CD4-positive, alpha-beta T cell treated with Interferon gamma for 1 hour (primary cell): ENCODE measurements around the gene PTGER2.

ENCODE experiments used
- DNase-seq: peaks from one replicate; pipeline ENCODE4 v3.0.0-alpha.2; 2020

Gene PTGER2, protein sequence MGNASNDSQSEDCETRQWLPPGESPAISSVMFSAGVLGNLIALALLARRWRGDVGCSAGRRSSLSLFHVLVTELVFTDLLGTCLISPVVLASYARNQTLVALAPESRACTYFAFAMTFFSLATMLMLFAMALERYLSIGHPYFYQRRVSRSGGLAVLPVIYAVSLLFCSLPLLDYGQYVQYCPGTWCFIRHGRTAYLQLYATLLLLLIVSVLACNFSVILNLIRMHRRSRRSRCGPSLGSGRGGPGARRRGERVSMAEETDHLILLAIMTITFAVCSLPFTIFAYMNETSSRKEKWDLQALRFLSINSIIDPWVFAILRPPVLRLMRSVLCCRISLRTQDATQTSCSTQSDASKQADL

DNA sequence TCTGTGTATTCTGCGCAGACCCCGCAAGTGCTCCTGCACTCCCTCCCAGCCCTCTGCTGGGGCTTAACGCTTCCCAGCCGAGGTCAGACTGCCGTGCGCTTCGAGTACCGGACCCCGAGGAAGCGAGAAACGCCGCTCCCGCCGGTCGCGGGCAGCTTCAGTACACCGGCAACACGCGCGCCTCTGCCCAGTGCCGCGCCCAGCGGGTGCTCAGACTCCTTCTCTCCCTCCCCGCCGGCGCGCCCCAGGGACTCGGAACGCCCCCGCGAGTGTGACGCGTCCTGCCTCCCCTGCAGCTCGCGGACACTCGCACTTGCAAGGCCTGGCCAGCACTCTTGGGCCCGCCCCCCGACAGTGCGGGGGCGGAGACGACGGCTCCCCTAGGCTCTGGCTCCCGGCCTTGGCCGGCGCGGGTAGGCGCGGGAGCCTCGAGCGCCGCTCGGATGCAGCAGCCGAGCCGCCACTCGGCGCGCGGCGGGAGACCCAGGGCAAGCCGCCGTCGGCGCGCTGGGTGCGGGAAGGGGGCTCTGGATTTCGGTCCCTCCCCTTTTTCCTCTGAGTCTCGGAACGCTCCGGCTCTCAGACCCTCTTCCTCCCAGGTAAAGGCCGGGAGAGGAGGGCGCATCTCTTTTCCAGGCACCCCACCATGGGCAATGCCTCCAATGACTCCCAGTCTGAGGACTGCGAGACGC lies at the start of gene PTGER2:
Gene PTGER2 (plus strand): TSS at position 410 of the 692 bp plus-strand sequence. CDS start 237 bp downstream, at position 647.
- peak; percentile 88 for DNase-seq

- no peak for DNase-seq
These were observed 48.9 kb upstream of the PTGER2 start for GRCh38 chr14:52265253-52265652.

- DNase-seq: no peak
These were observed 47.9 kb upstream of the PTGER2 start for GRCh38 chr14:52266179-52266578.

GRCh38 chr14:52266782-52267181 lies 47.3 kb upstream of the PTGER2 start:
- no peak for DNase-seq

DNA sequence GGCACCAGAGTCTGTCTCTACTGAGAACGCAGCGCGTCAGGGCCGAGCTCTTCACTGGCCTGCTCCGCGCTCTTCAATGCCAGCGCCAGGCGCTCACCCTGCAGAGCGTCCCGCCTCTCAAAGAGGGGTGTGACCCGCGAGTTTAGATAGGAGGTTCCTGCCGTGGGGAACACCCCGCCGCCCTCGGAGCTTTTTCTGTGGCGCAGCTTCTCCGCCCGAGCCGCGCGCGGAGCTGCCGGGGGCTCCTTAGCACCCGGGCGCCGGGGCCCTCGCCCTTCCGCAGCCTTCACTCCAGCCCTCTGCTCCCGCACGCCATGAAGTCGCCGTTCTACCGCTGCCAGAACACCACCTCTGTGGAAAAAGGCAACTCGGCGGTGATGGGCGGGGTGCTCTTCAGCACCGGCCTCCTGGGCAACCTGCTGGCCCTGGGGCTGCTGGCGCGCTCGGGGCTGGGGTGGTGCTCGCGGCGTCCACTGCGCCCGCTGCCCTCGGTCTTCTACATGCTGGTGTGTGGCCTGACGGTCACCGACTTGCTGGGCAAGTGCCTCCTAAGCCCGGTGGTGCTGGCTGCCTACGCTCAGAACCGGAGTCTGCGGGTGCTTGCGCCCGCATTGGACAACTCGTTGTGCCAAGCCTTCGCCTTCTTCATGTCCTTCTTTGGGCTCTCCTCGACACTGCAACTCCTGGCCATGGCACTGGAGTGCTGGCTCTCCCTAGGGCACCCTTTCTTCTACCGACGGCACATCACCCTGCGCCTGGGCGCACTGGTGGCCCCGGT lies 46.4 kb upstream of the PTGER2 start, which contains the start of gene PTGDR:
Gene PTGDR (plus strand): TSS at position 198 of the 778 bp plus-strand sequence. CDS start 117 bp downstream, at position 315.
- peak; percentile 53 for DNase-seq

GRCh38 chr14:52268279-52269061 lies 45.6 kb upstream of the PTGER2 start:
- DNase-seq: peak; percentile 9

- no peak for DNase-seq
These were observed 45.0 kb upstream of the PTGER2 start for GRCh38 chr14:52269100-52269499.

GRCh38 chr14:52269982-52270381 lies 44.1 kb upstream of the PTGER2 start:
- DNase-seq: no peak

GRCh38 chr14:52271538-52271937 lies 42.6 kb upstream of the PTGER2 start:
- no peak for DNase-seq

DNA sequence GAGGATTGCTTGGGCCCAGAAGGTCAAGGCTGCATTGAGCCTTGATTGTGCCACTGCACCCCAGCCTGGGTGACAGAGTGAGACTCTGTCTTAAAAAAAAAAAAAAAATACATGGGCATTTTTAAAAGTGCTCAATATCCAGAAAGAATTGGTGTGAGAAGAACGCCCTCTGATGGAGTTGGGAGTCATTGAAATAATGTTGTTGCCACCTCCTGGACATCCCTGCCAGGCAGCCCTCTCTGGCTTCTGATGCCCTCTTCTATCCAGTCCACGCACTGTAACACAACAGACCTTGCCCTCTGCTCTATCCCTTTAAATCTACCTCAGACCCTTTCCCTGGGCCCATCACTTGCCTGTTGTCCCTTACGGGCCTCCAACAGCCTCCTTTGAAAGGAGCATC lies 41.7 kb upstream of the PTGER2 start:
- peak; percentile 16 for DNase-seq

- DNase-seq: no peak
These were observed 38.7 kb upstream of the PTGER2 start for GRCh38 chr14:52275372-52275771.

DNA sequence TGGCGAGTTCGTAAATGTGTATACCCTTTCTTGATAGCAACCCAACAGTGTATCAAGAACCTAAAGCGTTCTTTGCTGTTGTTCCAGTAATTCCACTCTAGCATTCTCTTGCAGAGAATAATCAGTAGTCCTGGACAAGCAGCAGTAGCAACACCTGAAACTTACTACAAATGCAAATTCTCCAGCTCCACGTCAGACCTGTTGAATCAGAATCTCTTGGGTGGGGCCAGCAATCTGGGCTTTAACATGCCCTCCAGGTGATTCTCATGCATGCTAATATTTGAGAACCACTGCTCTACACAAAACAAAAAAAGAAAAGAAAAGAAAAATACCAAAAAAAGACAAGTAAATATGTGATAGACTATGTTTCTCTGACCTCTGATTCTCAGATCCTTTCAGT lies 36.6 kb upstream of the PTGER2 start:
- DNase-seq: no peak

GRCh38 chr14:52279408-52279807 lies 34.7 kb upstream of the PTGER2 start:
- DNase-seq: no peak

DNA sequence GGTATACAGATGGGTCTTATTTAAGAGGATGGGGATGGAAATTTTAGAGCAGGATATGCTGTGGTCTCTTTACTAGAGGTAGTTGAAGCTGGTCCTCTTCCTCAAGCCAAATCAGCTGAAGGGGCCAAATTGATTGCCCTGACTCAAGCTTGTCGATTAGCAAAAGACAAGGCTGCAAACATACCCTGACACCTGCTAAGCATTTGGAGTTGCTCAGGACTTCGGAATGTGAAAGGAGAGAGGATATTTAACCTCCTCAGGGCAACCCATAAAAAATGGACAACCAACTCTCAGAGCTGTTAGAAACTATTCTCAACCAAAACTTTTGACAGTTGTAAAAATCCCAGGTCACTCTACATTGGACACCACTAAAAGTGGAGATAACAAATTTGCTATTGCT lies 31.0 kb upstream of the PTGER2 start:
- no peak for DNase-seq

DNA sequence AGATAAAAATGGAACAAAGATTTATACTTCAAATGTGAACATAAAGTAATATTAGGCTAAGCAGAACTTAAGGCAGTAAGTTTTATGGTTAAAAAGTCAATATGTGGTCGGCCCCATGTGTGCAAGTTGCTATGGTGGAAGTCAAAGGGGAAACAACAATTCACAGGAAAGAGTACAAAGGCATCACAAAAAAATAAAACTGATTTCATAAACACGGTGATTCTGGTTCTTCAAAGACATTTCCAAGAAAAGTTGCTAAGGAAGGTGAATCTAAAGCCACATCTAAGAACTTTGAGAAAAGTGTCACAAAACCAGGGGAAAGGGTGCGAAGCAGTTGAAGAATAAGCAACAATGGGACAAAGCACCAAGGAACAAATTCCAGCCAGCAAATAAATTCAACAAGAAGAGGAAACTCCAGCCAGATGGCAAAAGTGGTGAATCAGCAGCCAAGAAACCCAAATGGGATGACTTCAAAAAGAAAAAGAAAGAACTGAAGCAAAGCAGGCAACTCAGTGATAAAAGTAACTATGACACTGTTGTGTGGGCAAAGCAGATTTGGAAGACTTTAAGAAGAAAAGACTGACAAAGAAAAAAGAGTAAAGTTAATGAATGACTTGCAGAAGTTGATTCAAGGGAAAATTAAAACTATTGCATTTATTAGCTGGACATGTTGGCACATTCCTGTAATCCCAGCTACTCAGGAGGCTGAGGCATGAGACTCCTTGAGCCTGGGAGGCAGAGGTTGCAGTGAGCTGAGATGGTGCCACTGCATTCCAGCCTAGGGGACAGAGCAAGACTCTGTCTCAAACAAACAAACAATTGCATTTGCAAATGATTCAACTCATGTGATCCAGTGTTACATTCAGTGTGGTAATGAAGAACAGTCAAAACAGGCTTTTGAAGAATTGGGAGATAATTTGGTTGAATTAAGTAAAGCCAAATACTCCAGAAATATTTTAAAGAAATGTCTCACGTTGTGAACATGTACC lies 27.2 kb upstream of the PTGER2 start:
- no peak for DNase-seq

DNA sequence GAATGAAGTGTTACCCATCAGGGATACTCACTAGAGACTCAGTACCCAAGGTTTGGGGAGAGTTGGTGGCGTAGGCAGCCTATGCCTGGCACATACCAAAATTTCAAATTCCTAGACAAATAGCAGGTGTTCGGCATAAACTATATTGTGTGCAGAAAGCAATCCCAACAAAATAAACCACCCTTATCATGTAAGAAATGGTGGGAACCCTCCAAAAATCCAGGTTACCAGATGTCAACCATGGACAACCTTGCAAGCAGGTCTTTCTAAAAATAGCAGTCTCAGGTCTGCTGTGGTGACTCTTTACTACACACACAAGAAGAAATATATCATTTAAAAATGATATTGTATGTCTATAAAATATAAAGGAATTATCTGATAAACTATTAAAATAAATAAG lies 17.7 kb upstream of the PTGER2 start:
- no peak for DNase-seq

- no peak for DNase-seq
These were observed 15.3 kb upstream of the PTGER2 start for GRCh38 chr14:52298795-52299194.

GRCh38 chr14:52299692-52300278 lies 14.3 kb upstream of the PTGER2 start:
- no peak for DNase-seq

DNA sequence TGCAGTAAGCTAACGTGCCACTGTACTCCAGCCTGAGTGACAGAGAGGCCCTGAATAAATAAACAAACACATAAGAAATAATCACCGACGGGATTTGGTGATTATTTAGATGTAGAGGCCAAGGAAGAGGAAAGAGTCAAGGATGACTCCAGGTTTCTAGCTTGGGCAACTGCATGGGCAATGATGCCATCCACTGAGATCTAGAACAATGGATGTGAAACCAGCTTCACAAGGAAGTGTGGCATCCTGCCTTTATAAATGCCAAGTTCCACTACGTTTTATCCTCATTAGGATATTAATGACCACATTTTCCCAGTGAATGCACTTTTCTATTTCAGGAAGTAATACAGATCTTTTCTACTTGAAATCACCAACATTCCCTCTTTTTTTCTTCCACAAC lies 10.9 kb upstream of the PTGER2 start:
- DNase-seq: no peak

DNA sequence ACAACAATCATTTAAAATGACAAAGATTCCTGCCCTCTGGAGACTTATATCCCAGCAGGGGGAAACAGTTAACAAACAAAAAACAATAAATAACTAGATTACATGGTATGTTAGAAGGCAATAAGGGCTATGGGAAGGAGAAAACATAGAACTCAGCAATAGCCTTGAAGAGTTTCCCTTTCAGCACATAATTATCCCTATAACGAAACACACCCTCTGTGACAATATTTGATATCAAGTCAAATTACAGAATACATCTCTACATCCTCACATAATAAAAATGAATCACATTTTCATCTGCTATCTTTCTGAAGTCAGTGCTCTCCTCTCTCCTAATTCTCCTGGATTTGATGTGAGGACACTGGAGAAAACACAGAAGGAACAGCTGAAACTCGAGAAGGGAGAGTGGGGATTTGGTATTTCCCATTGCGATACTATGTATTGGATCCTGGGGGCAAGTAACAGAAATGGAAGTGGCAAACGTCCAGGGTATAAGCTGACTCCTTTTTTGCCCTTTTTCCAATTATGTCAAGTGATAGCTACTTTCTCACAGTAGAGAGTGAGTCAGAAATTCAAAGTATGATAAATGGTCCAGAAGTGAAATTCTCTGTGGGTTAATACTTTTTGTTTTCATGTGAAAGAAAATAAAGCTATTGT lies 9.7 kb upstream of the PTGER2 start:
- DNase-seq: no peak
